HG02763 (cell line): ENCODE data around the gene DSP.

Experiments
- ATAC-seq: cut with Tn5 transposase; IDR thresholded peaks from one replicate; pipeline ENCODE4 v1.9.1; 2021; ENCODE audit warnings: mild to moderate bottlenecking, moderate library complexity; ENCODE audit not compliant: unreplicated experiment

The DSP gene

DNA sequence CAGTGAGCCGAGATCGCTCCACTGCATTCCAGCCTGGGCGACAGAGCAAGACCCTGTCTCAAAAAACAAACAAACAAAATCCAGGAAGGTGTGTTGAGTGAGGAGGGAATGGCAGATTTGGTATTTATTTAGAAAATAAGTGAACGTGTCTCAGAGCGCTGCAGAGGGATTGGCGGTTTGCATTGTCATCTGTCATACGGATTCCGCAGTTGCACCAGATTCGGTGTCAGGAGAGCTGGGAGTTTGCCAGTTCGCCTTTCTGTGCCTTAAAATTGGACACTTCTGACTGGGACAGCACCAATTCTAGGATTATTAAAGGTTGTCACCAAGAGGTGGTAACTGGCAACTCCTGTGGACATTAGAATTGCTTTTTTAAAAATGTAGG is 49.4 kb downstream of the DSP start:
- ATAC-seq = no peak

DNA sequence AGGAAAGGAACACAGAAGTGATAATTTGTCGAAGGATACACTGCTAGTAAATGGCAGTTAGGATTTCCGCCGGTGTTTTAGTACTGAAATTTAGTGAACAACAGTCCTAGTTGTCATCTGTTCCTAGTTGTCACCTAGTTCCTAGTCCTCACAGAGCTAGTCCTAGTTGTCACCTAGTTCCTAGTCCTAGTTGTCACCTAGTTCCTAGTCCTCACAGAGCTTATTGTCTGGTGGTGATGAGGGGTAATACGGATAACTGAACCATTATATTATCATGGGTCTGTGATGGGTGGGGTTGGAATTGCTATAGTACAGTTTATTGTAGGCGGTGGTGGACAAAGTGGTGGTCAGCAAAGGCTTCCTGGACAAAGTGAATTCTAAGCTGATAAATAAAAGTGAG is 50.3 kb downstream of the DSP start:
- no peak for ATAC-seq

DNA sequence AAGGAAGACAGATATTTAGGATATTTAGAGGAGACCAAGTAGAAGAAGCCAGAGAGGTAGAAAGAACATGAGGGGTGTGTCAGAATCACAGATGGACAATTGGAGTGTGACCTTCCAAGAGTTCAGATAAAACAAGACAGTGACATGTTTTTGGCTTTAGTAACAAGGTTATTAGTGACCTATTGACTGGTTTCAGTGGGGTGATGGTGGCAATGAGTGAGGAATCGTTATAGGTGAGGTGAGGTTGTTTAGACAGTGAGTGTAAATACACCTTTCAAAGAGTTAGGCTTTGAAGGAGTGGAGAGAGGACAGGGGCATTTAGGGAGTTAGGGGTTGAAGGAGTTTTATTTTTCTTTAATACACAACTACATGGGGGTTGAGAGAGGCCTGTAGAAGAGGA is 51.8 kb downstream of the DSP start:
- no peak for ATAC-seq

DNA sequence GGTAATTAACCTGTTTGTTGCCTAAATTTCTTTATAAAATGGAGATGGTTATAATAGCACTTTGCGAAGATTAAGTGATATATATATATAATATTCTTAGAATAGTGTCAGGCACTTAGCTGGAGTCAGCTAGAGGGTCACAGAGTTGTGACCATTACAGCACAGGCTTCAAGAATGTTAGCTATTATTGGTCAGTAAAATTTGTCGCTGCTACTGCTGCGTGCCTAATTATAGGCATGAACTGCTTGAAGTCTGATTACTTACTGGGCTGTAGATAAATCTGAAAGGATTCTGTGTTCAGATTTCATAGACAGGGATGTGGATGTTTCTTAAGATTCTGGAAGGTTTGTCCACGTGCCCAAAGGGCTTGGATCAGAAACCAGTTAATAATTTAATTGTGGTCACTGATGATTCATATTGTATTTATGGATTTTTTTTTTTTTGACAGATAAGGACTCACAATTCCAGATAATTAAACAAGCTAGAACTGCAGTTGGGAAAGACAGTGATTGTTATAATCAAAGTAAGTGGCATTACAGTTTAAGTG is 53.2 kb downstream of the DSP start:
- ATAC-seq = no peak

DNA sequence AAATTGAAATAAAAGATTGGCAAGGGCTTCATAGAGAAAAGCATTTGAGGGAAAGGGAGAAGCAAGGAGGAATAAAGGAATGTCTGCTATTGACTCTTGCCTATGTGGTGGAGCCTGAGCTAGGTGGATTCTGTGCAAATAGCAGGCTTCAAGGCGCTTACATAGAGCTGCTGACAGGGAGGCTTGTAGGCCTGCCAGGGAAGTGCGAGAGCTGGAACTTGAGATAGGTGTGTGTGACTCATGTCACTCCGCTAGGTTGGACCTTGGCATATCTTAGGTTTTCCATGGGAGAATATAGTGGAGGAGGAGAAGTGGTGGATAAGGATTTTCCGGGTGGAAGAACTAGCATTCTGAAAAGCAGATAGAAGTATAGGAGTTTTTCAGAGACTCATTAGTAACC is 62.5 kb downstream of the DSP start:
- no peak for ATAC-seq

DNA sequence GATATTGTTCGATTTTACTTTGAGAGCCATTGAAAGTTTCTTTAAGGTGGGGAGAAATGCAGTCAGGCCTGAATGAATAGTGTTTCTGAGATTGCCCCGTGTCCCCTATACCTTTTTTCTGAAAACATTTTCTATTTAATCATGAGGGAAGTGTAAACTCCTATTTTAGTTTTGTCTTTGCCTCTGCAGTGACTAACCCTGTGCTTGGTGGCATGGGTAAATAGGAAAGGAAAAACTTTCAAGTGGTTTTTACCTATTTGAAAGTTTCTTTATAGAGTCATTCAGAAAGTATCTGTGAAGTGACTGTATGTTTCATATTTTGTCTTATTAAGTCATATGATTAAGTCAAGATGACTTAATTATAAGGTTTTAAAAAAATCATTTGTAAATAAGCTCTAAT is 63.0 kb downstream of the DSP start:
- ATAC-seq = no peak

DNA sequence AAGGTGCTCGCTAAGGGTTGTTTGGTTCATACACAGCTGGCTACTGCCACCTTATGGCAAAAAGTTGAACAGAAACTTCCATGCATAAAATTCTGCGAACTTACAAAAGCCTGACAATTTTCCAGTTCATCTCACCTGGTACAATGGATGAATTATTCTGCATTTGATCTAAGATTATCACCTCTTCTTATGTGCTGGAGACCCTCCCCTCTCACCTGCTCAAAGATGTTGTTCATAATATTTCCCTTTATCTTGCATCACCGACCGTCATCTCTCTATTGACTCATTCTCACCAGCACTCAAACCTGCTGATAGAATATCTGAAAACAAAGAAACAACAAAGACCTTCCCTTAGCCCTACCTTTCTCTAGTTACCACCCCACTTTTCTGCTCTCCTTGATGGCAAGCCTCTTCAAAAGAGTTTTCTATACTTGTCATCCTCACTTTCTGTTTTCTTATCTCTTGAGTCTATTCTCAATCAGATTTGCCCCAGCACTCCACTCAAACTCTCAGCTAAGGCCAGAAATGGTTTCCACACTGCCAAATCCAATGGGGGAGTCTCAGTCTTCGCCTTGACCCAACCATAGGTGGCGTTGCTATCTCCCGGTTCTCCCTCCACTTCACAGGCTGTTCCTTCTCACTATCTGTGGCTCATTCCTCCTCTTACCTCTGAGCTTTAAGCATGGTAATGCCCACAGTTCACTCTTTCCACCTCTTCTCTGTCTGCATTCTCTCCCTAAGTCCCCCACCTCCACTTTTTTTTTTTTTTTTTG is 74.3 kb downstream of the DSP start:
- ATAC-seq = no peak

DNA sequence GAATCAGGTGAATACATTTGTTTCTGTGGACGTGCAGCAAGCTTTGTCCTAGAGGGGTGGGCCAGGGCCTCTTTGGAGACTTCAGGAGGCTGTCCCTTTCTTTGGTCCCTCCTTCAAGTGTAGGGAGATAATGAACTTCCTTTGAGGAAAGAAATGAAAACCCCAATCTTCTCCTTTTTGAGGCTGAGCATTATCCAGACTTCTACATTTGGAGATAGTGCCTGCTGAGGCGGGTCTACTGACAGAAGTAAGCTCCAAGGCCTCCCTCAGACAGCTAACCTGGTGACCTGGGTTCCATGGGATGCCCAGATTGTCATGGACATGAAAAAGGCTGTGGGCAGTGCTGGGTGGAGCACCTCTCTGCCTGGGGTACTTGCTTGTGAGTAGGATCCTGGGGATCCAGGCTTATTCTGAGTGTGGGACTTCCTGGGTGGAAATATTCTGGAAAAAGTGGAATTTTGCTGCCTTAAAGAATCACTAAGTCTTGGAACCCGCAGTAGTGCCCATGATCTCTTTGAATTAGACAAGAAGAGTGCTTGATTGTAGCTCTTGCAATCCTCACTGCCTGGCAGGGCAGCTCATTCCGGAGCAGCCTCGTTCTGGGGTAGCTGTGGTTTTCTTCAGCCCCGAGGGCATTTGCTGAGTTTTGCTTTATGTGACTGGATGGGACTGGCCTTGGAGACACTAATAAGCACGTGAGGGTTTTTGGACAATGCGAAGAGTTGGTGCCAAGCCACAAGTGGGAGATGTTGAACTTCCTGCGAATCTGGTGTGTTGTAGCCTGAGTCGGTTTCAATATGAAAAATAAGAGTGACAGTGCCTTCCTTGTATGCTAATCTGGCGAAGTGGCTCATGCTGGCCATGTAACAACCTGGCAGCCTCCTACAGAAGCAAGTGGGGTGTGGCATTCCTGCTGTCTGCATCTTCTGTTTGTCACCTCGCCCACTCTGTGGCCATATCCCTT is 76.6 kb downstream of the DSP start:
- peak; percentile 70 for ATAC-seq

DNA sequence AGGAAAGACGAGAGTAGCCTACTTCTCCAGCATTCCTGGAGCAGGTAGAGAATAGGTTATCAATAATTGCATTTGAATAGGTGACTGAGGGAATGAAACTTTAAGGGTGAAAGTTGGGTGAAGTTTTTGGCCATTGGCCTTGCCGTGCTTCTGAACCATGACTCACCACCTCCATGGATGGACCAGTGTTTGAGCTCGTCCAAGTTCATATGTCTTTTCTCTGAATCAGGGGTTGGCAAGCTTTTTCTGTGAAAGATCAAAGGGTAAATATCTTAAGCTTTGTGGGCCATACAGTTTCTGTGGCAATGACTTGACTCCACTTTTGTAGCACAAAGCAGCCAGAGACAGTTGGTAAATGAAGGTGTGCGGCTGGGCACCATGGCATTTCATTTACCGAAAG is 80.3 kb downstream of the DSP start:
- ATAC-seq = no peak

DNA sequence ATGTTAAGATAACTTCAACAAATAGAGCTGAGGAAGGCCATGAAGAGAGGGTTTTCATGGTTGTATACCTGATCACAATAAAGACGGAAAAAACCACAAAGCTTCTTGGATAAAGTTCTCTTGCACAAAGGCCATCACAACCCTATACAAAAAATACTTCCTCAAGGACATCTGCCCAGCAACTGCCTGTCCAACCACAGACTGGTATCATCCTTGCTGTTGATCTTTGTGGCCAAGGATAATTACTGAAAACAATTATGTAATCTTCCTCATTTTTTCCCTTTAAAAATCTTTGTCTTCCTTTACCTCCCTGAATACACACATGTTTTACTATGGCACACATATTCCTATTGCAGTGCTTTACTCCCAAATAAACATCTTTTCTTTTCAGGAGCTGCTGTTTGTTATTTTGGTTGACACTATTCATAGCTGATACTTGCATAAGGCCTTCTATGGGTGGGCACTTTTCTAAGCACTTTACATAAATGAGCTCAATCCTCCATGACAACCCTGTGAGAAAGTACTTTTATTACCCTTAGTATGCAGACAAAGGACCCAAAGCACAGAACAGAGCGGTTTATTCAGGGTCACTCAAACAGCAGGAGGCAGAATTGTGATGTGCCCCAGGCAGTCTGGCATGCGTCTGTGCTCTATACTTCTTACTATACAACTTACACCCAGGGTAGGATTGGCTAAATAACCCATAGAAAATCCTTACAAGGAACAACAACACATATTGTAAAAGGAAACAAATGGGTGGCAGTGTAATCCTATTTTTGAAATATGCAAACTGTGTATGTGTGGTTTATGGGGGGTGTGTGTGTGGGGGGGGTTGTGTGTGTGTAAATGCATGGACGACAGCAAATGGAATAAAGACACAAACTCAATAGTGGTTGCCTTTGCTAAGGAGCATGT is 83.6 kb downstream of the DSP start:
- ATAC-seq = no peak

DNA sequence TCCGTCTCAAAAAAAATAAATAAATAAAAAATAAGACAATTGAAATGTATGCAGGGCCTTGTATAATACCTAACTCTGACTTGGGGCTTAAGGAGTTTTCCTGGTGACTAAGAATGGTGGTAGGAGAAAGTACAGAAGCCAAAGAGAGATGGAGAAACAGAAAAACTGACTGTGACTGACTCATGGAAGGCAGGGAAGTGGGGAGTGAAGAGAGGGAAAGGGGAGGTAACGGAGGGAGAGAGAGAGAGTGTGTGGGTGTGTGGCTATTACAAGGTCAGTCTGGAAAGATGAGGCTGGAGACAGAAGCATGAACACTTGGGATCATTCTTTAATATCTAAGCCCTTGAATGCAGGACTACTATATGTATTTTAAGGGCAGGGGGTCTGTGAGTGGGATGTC is 87.0 kb downstream of the DSP start:
- no peak for ATAC-seq

DNA sequence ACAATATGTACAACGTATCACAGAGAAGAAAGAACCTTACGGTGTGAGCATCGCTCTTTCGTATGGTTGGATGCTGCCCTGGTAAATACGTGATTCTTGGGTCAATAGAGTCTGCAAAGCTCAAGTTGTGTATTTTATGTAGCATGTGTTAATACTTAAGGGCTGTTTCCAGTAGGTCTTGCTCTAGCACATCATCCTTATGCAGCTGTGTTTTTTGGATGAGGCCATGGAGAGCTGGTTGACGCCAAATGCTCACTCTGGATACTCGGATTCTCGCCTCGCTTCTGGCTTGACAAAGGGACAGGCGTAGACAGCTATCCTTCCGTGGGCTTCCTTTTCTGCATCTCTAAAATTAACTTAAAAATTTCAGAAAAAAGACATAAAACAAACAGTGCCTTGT is 87.4 kb downstream of the DSP start:
- no peak for ATAC-seq

DNA sequence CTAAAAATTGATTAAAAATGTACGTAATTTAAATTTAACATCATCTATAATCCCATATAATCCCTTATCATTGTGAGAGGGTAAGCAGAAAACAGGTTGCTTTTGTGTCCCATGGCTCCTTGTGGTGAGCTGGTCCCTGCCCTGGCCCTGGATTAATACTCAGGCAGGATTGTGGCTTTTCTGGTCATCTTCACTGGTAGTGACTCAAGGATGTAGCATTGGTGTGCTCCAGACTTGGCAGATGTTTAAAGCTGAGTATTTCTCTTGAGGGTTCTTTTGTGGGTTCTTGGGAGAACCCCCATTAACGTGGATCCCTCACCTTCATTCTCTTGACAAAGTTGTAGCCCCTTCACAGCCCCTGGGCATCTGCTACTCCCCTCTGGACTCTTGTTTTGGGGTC is 87.8 kb downstream of the DSP start:
- ATAC-seq = no peak

DNA sequence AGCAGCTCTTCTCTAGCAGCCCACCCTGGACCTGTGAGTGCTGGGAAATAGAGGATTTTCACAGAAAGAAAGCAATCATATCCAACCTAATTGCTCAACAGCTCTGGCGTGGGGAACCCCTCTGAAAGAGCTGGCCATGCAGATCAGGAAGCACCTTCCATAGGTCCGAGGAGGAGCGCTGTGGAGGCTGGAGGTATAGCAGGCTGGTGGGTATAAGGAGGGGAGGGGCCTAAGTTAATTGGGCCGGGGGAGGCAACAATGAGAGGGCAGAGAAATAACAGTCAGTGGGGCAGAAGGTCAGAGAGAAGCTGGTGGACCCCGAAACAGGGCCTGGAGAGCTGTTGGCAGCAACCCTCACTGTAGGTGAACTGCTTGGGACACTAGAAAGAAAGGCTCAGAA is 89.3 kb downstream of the DSP start:
- no peak for ATAC-seq

DNA sequence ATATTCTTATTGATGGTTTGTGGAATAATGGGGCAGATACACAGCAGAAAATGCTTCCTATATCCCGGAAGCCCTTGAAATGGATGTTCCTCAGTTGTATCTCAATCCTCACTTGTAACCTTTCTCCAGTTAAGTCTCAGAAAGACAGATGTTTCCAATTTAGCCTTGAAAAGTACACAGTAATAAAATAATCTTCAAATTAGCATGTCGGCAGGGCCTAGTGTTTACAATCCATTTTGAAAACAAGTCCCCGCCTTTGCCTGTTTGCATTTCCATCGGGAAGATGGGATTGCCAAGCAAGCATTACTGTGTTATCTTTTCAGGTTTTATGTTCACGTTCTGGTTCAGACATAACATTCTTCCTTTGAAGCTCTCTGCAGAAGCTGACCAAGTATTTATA is 90.0 kb downstream of the DSP start:
- ATAC-seq = no peak

DNA sequence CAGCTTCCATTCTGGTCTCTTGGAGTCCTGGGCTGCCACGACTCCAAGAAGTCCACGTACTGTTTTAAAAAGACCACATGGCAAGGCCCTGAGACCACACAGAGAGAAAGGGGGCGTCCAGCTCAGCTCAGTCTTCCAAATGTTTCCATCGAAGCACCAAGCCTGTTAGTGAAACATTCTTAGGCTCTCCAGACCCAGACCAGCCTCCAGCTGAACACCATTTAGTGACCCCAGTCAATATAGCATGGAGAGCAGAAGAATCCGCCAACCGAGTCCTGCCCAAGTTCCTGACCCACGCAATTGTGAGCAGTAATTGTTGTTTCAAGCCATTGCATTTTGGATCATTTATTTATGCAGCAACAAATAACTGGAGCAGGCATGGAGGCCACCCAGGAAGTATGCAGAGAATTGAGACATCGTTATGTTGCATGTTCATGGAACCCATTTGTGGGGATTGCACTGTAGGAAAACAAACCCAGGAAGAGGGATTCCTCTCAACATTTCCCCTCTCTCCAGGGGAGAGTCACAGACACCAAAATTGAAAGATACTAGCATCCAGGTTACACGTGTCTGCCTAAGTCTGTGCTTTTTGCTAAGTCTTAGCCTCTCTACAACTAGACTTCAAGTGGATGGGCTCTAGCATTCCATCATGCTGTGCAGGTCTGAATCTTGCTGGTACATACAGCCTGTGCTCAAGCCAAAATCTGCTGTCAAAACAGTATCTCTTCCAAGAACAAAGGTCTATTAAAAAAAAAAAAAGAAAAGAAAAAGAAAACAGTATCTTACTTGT is 91.2 kb downstream of the DSP start:
- ATAC-seq = no peak

DNA sequence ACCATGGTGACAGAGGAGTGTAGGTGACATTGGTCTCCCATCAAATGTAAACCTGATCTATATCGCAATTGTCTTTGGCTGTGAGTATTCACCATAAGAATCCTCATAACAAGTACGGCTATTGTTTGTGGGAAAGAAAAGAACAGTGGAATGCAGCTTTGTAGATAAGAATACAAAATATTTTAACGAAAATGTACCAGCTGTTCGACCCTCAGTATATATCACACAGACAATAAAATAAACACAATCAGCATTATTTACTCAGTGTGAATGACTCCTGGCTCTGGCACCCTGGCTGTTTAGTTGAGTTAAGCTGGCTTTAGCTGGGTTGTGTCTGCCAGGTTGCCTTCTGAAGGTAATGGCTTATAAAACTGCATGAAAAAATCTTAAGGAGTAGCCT is 91.9 kb downstream of the DSP start:
- ATAC-seq = no peak

DNA sequence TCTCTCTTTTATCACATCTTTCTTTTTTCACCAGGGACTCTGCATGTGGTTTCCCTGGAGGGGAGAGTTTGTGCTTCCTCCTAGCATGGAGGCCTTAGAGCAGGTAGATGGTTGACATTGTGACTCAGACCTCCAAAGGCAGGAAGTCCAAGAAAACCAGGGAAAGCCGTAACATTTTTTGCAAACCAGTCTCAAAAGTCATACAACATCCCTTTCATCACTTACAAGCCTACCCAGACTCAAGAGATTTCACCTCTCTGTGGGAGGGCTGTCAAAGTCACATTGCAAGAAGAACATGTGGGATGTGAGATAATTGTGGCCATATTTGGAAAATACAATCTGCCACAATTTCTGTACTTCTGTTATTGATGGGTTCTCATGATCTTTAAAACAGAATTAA is 94.7 kb downstream of the DSP start:
- ATAC-seq = no peak
